RCC 7860 (cell line): Measurements from ENCODE around the gene XBP1.
"Not testable (repeated sequence)": the region's sequence is repeated elsewhere in the genome, so short reads cannot be mapped to it uniquely, and the experiment has no call there.

Experiments
- DNase-seq: peaks from one replicate; pipeline ENCODE4 v3.0.0-alpha.2; 2015; ENCODE audit warnings: low spot score
- FAIRE-seq: peaks from 2 replicates; lab custom pipeline; 2012; peaks lifted over from hg19 to GRCh38; lab: Jason Lieb, UNC

XBP1 gene

GRCh38 chr22:28793976-28794584 lies 6.3 kb downstream of the XBP1 start:
- DNase-seq (no peak), FAIRE-seq (no peak)

GRCh38 chr22:28792491-28793383 lies 7.6 kb downstream of the XBP1 start:
- FAIRE-seq: no peak

GRCh38 chr22:28791841-28792490 lies 8.4 kb downstream of the XBP1 start:
- DNase-seq (no peak), FAIRE-seq (no peak)

More at GRCh38 chr22:28792491-28793383, 7.6 kb downstream of the XBP1 start:
- DNase-seq: no peak

- FAIRE-seq (no peak), DNase-seq (no peak)
These were observed 9.2 kb downstream of the XBP1 start for GRCh38 chr22:28791124-28791523.

- FAIRE-seq (no peak), DNase-seq (no peak)
These were observed 11.8 kb downstream of the XBP1 start for GRCh38 chr22:28788601-28789000.

GRCh38 chr22:28783786-28784671 lies 16.3 kb downstream of the XBP1 start:
- no peak for DNase-seq
- FAIRE-seq: no peak

GRCh38 chr22:28780296-28780695 lies 20.1 kb downstream of the XBP1 start:
- FAIRE-seq: no peak
- no peak for DNase-seq

GRCh38 chr22:28779833-28780232 lies 20.5 kb downstream of the XBP1 start:
- DNase-seq (no peak), FAIRE-seq (no peak)

- DNase-seq: no peak
- FAIRE-seq: no peak
These were observed 26.0 kb downstream of the XBP1 start for GRCh38 chr22:28774378-28774777.

GRCh38 chr22:28773461-28773867 lies 26.9 kb downstream of the XBP1 start:
- peak; percentile 70 for FAIRE-seq
- peak; percentile 55 for DNase-seq

GRCh38 chr22:28772633-28773460 lies 27.5 kb downstream of the XBP1 start, which contains the start of gene CCDC117:
Gene CCDC117 (plus strand): TSS chr22:28772695. CDS start chr22:28772850, 155 bp downstream.
- peak; percentile 75 for DNase-seq
- FAIRE-seq: peak; percentile 14

GRCh38 chr22:28771195-28771791 lies 29.1 kb downstream of the XBP1 start:
- no peak for FAIRE-seq
- no peak for DNase-seq

- DNase-seq: no peak
These were observed 30.8 kb downstream of the XBP1 start for GRCh38 chr22:28769394-28770085.

GRCh38 chr22:28768701-28769393 lies 31.5 kb downstream of the XBP1 start:
- FAIRE-seq: no peak
- no peak for DNase-seq

More at GRCh38 chr22:28769394-28770085, 30.8 kb downstream of the XBP1 start:
- FAIRE-seq: no peak

- FAIRE-seq (no peak), DNase-seq (no peak)
These were observed 33.7 kb downstream of the XBP1 start for GRCh38 chr22:28766628-28767027.

- not testable (repeated sequence) for DNase-seq, FAIRE-seq
These were observed 38.4 kb downstream of the XBP1 start for GRCh38 chr22:28762000-28762399.

GRCh38 chr22:28761449-28761755 lies 39.0 kb downstream of the XBP1 start:
- FAIRE-seq: no peak

GRCh38 chr22:28759861-28760560 lies 40.4 kb downstream of the XBP1 start:
- FAIRE-seq: no peak
- DNase-seq: no peak

More at GRCh38 chr22:28761449-28761755, 39.0 kb downstream of the XBP1 start:
- DNase-seq: no peak
